GM10248 (cell line): Measurements from ENCODE around the gene NTN1.

Source experiments
- CTCF ChIA-PET: fragments of 300-600 bp; sonication (Branson Sonifier 250); formaldehyde crosslinking; extraction: SDS; loops from one replicate; lab custom pipeline; 2021; ENCODE audit warnings: antibody characterized with exemption; lab: Yijun Ruan, JAX
- POLR2A ChIA-PET: fragments of 350-650 bp; sonication (Branson Sonifier 250); formaldehyde crosslinking; extraction: SDS; loops from one replicate; lab custom pipeline; 2020; ENCODE audit warnings: antibody characterized with exemption; lab: Yijun Ruan, JAX
- DNase-seq: peaks from one replicate; pipeline ENCODE4 v3.0.0; 2012; ENCODE audit errors: extremely low spot score
- TF ChIP-seq, protein P1 (sequence below): IDR thresholded peaks from 2 replicates; pipeline ENCODE4 v1.5.1; 2012; ENCODE audit warnings: mild to moderate bottlenecking, low read depth; ENCODE audit errors: extremely low read depth, missing control alignments, control extremely low read depth

NTN1 gene

DNA sequence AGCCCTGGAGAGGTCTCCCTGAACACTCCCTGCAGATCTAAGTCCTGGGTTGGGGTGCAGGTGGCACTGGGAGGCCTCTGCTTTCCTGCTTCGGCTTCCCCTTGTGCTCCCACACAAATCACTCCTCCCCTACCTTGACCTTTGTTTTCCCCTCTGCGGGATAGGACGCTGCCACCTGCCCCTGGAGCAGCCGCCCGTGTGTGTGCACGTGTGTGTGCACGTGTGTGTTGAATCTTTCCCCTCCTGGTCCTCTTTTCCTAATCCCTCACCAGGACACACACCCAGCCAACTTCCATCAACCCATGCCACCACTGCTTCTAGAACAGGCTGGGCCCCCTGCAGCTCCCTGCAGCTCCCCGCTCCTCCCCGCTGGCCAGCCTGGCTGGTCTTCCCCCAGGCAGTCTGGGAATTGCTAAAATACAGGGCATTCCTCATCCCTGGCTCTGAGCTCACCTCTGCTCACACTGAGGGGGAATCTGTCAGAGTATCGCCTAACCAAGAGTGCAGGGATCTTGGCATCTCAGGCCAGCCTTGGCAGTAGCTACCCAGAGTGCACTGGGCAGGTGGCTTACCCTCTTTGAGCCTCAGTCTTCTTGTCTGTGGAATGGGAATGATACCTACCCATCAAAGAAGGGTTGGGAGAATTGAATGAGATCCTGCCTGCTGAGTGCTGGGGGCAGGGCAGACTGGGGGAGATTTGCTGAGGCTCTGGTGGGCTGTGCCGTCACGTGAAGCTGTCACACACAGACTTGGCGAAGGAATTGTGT lies 198.5 kb downstream of the NTN1 start:
- POLR2A ChIA-PET = no interaction called here
- DNase-seq = no peak
- TF ChIP-seq, protein P1, sequence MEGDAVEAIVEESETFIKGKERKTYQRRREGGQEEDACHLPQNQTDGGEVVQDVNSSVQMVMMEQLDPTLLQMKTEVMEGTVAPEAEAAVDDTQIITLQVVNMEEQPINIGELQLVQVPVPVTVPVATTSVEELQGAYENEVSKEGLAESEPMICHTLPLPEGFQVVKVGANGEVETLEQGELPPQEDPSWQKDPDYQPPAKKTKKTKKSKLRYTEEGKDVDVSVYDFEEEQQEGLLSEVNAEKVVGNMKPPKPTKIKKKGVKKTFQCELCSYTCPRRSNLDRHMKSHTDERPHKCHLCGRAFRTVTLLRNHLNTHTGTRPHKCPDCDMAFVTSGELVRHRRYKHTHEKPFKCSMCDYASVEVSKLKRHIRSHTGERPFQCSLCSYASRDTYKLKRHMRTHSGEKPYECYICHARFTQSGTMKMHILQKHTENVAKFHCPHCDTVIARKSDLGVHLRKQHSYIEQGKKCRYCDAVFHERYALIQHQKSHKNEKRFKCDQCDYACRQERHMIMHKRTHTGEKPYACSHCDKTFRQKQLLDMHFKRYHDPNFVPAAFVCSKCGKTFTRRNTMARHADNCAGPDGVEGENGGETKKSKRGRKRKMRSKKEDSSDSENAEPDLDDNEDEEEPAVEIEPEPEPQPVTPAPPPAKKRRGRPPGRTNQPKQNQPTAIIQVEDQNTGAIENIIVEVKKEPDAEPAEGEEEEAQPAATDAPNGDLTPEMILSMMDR = no peak
- CTCF ChIA-PET = interaction anchor here (1.1 kb wide), 1 partner anchor 11 kb away, joined by 4 read pairs; no protein-coding TSS in a partner anchor

DNA sequence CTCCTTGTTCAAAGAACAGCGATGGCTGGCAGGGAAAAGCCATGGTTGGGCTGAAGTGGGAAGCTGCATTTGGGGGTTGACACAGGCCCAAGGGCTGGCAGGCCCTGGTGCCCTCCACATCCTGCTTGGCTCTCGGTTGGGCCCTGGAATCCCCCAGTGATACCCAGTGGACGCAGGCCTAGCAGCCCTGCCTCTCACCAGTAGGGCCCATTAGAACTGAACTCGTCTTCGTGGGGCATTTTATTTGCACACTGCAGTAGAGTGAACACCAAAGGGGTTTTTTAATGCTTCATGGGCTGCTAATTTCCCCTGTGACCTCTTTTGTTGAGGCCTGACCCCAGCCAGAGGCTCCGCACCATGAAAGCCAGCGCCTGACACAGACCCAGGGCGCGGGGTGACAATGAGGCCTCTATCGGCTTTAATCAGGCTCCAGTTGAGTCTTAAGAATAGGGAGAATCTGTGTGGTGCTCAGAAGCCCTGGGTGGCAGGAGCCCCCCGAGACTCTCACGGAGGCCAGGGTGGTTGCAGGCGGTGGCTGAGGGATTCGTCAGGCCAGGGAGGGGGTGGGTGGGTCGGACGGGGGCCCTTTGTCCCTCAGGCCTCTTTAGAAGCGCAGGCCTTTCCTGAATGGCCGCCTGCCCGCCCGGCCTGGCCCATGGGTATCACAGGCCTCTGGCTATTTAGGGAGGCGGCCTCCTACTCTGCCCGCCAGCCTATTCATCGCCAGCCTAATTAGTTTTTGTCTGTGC lies 199.3 kb downstream of the NTN1 start:
- TF ChIP-seq, protein P1 = no peak
- CTCF ChIA-PET = interaction anchor here (1.1 to 1.4 kb wide), 2 partner anchors 9 to 10 kb away, joined by 3 to 4 read pairs; no protein-coding TSS in a partner anchor
- DNase-seq = no peak
- POLR2A ChIA-PET = no interaction called here

DNA sequence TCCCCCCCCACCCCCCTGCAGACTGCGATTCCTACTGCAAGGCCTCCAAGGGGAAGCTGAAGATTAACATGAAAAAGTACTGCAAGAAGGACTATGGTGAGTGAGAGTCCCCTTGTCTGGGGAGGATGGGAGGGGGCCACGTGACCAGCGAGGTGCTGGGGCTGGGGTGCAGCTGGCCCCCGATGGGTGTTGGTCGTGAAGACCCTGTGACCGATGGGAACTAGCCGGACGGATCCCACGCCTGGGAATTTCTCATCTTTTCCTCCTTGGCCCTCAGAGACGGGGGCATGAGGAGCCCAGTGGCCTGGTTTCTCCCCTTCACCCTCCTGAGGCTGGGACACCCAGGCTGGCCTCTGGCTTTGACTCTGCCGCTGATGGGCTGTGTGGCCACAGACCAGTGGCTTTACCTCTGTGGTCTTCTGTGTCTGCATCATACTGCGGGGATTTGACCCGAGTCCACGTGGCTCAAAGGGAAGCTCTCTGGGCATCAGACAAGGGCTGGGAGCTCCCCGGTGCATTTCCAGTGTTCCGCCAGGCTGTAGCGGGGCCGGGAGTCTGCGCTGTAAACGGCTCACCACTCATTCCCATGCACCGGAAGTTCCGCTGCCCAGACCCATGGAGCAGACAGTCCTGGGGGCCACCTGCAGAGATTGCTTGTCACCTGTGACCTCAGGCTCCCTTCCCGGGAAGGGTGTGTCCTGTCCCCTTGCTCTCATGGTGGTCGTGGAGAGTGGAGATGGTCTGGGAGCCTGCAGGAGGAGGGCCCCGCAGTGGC lies 200.0 kb downstream of the NTN1 start:
- TF ChIP-seq, protein P1 = no peak
- no peak for DNase-seq
- ChIA-PET POLR2A (no interaction called here), CTCF (interaction anchor here (1.4 kb wide), 1 partner anchor 10 kb away, joined by 3 read pairs; no protein-coding TSS in a partner anchor)

- CTCF ChIA-PET = interaction anchor here (1.4 kb wide), 1 partner anchor 10 kb away, joined by 3 read pairs; no protein-coding TSS in a partner anchor
- POLR2A ChIA-PET = no interaction called here
- no peak for DNase-seq
- TF ChIP-seq, protein P1 = no peak
These were observed 200.5 kb downstream of the NTN1 start for GRCh38 chr17:9221922-9222180.

- no peak for DNase-seq
- TF ChIP-seq, protein P1 = no peak
- POLR2A ChIA-PET = no interaction called here
- CTCF ChIA-PET = interaction anchor here (0.5 to 1.1 kb wide), 2 partner anchors 9 to 17 kb away, joined by 3 read pairs; no protein-coding TSS in a partner anchor
These were observed 202.2 kb downstream of the NTN1 start for GRCh38 chr17:9223531-9223930.

DNA sequence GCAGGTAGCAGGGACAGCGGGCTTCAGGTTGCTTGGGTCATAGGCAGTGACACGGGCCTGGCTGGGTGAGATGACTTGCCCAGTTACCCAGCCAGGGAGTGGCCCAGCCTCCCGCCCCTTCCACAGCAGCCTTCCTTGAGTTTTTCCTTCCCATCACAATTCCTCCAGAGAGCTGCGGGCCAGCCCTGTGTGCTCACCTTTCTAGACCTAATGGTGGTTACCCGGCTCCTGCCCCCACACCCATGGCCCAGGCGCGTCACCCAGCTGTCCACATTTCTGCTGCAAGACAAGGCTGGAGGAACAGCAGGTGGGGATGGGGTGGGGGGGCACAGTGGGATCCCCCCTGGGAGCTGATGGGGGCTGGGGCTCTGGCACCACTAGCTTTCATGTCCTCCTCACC lies 203.2 kb downstream of the NTN1 start:
- TF ChIP-seq, protein P1 = no peak
- DNase-seq = no peak
- ChIA-PET CTCF (no interaction called here), POLR2A (interaction anchor here (0.6 kb wide), 1 partner anchor 43 kb away, joined by 5 read pairs; no protein-coding TSS in a partner anchor)
